Neural crest cell (in vitro differentiated cells): Measurements from ENCODE around the gene LAMC3. TPM values are rescaled to one million over a fixed set of nuclear protein-coding genes. Genes with fewer than 3 reads are reported as not detected.

Experiments used
- DNase-seq: peaks from one replicate; pipeline ENCODE4 v3.0.0; 2021; ENCODE audit warnings: low read depth, mixed read lengths, low spot score
- H3K27ac Mint-ChIP-seq: one replicate; pipeline ENCODE4 v1.8.0; 2021; ENCODE audit warnings: mild to moderate bottlenecking, mixed read lengths; ENCODE audit not compliant: unreplicated experiment
- H3K27me3 Mint-ChIP-seq: 2 replicates; pipeline ENCODE4 v1.8.0; 2021; ENCODE audit warnings: low read depth, mild to moderate bottlenecking, mixed read lengths
- H3K36me3 Mint-ChIP-seq: 2 replicates; pipeline ENCODE4 v1.8.0; 2021; ENCODE audit warnings: low read depth, mild to moderate bottlenecking, mixed read lengths
- H3K4me1 Mint-ChIP-seq: 2 replicates; pipeline ENCODE4 v1.8.0; 2021; ENCODE audit warnings: mixed read lengths
- H3K4me3 Mint-ChIP-seq: one replicate; pipeline ENCODE4 v1.8.0; 2021; ENCODE audit warnings: mild to moderate bottlenecking, mixed read lengths
- H3K9me3 Mint-ChIP-seq: 2 replicates; pipeline ENCODE4 v1.8.0; 2021; ENCODE audit warnings: mixed read lengths
- total RNA-seq: library from RNA; stranded (reverse); gene quantifications from 2 replicates; pipeline ENCODE4 v1.2.1, GENCODE V29; 2021
- TF ChIP-seq, protein P1 (sequence below): fragments of 200-600 bp; sonication (generic); conservative IDR thresholded peaks from 2 replicates; pipeline ENCODE4 v1.5.0; 2021; ENCODE audit warnings: antibody characterized with exemption, mild to moderate bottlenecking

The LAMC3 gene
- total RNA-seq, 1 donor from 2014 or later: 4.0 TPM

DNA sequence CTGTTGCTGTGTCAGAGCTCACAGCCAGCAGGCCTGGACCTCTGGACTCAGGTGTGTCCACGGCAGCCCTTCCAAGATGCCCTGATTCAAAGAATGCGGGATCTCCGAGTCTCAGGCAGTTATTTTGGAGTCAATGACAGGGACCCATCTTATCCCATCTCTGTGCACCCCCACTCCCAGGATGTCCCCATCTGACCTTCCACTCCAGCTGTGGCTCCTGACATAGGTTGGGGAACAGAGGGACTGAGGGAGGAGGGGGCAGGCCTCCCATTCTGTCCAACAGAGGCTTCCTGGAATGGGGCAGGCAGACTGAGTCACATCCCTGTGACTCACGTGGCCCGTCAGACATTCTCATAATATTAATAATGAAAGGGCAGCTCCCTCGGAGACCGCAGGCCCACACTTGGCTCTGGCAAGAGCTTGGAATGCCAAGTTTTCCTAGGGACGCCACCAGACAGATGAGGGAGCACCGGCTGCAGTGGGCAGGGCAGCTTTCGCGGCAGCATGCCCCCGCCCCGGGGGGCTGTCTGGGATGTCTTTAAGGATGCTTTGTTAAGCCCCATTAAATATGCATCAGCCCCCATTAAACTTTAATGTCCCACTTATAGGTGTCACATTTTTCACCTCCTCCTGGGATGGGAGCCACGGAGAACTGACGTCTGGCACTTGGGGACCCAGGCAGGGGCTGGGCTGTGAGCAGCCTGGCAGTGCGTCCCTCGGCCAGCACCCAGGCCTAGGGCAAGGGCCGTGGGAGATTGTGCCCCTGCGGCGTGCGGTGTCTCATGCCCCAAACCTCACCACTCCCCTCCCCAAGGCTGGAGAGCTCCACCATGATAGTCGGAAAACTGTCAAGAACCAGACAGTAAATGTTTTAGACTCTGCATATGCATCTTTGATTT lies 46.3 kb upstream of the LAMC3 start:
- Mint-ChIP-seq H3K4me1 (no peaks in the 10 kb centered on the region), H3K4me3 (no peak overlapping the region), H3K27ac (no peak overlapping the region), H3K36me3 (peaks cover 5% of the 10 kb centered on the region), H3K27me3 (no peaks in the 10 kb centered on the region), H3K9me3 (no peaks in the 10 kb centered on the region)
- TF ChIP-seq, protein P1, sequence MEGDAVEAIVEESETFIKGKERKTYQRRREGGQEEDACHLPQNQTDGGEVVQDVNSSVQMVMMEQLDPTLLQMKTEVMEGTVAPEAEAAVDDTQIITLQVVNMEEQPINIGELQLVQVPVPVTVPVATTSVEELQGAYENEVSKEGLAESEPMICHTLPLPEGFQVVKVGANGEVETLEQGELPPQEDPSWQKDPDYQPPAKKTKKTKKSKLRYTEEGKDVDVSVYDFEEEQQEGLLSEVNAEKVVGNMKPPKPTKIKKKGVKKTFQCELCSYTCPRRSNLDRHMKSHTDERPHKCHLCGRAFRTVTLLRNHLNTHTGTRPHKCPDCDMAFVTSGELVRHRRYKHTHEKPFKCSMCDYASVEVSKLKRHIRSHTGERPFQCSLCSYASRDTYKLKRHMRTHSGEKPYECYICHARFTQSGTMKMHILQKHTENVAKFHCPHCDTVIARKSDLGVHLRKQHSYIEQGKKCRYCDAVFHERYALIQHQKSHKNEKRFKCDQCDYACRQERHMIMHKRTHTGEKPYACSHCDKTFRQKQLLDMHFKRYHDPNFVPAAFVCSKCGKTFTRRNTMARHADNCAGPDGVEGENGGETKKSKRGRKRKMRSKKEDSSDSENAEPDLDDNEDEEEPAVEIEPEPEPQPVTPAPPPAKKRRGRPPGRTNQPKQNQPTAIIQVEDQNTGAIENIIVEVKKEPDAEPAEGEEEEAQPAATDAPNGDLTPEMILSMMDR: no peak
- no peak for DNase-seq

GRCh38 chr9:130963337-130963908 lies 45.6 kb upstream of the LAMC3 start:
- Mint-ChIP-seq H3K9me3 (no peaks in the 10 kb centered on the region), H3K36me3 (peaks cover 2% of the 10 kb centered on the region), H3K4me1 (no peaks in the 10 kb centered on the region), H3K4me3 (no peak overlapping the region), H3K27me3 (no peaks in the 10 kb centered on the region), H3K27ac (no peak overlapping the region)
- TF ChIP-seq, protein P1: no peak
- no peak for DNase-seq

- Mint-ChIP-seq H3K27ac (no peak overlapping the region), H3K9me3 (no peaks in the 10 kb centered on the region), H3K4me1 (no peaks in the 10 kb centered on the region), H3K36me3 (peaks cover under 1% of the 10 kb centered on the region), H3K27me3 (no peaks in the 10 kb centered on the region), H3K4me3 (no peak overlapping the region)
- TF ChIP-seq, protein P1: no peak
- DNase-seq: no peak
These were observed 45.1 kb upstream of the LAMC3 start for GRCh38 chr9:130963916-130964315.

GRCh38 chr9:130965680-130966079 lies 43.3 kb upstream of the LAMC3 start:
- Mint-ChIP-seq H3K9me3 (no peaks in the 10 kb centered on the region), H3K36me3 (no peaks in the 10 kb centered on the region), H3K4me3 (no peak overlapping the region), H3K27ac (no peak overlapping the region), H3K4me1 (no peaks in the 10 kb centered on the region), H3K27me3 (no peaks in the 10 kb centered on the region)
- DNase-seq: no peak
- TF ChIP-seq, protein P1: no peak

DNA sequence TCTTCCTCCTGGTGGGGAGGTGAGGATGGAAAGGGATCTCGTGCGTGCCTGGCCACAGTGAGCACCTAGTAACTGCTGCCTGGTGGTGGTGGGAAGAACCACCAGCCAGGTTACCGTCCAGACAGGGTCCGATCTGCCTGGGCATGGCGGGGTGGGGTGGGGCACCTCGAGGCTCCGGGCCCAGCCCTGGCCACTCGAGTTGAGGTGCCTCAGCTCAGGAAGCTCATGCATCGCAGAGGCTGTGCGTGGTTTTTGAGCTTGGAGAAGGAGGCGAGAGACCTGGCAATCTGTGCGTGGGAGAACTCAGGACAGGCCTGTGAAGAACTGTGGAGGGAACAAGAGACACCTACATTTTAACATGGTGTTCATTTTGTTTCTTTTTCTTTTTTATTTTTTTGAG lies 38.9 kb upstream of the LAMC3 start:
- H3K4me3 Mint-ChIP-seq: no peak overlapping the region
- H3K4me1 Mint-ChIP-seq: peaks cover 14% of the 10 kb centered on the region
- peaks cover 8% of the 10 kb centered on the region for H3K27me3 Mint-ChIP-seq
- no peaks in the 10 kb centered on the region for H3K36me3 Mint-ChIP-seq
- no peak overlapping the region for H3K27ac Mint-ChIP-seq
- H3K9me3 Mint-ChIP-seq: no peaks in the 10 kb centered on the region
- DNase-seq: no peak
- TF ChIP-seq, protein P1: no peak
